Cardiac muscle cell (in vitro differentiated cells and primary cell): Measurements from ENCODE around the gene PKDCC. TPM values are rescaled to one million over a fixed set of nuclear protein-coding genes. Genes with fewer than 3 reads are reported as not detected.

Experiments
- DNase-seq, 2 donors: peaks; one replicate each; pipeline versions ENCODE4 v3.0.0 to v3.0.0-alpha.2; 2010 to 2017; ENCODE audit warnings: low read depth in 1 of 2, low spot score in 1 of 2
- H3K27ac ChIP-seq: fragments of 200-600 bp; sonication (generic); 2 replicates; pipeline ENCODE4 v1.5.1; 2016
- H3K27me3 ChIP-seq: fragments of 200-600 bp; sonication (generic); 2 replicates; pipeline ENCODE4 v1.6.0; 2016; ENCODE audit warnings: control low read depth
- H3K36me3 ChIP-seq: fragments of 200-600 bp; sonication (generic); 2 replicates; pipeline ENCODE4 v1.5.1; 2016; ENCODE audit warnings: control low read depth
- H3K4me1 ChIP-seq: fragments of 200-600 bp; sonication (generic); 2 replicates; pipeline ENCODE4 v1.8.1; 2017; ENCODE audit warnings: low read depth, mild to moderate bottlenecking, mixed run types
- H3K4me3 ChIP-seq: fragments of 200-600 bp; sonication (generic); 2 replicates; pipeline ENCODE4 v1.5.1; 2016; ENCODE audit warnings: mild to moderate bottlenecking
- H3K9me3 ChIP-seq: fragments of 200-600 bp; sonication (generic); 2 replicates; pipeline ENCODE4 v1.5.1; 2017; ENCODE audit warnings: low read depth, mild to moderate bottlenecking, control low read depth
- CTCF ChIP-seq: IDR thresholded peaks from 2 replicates; pipeline ENCODE4 v1.5.1; 2012; ENCODE audit warnings: low read depth, mild to moderate bottlenecking, low read length
- polyA plus RNA-seq: library from polyadenylated mRNA; unstranded; fragments of >200 nt; fragmentation: Nextera tagmentation; extraction: Ambion mirVana; gene quantifications from 2 replicates; pipeline ENCODE4 v1.2.1, GENCODE V29; 2016
- total RNA-seq: library from RNA; depleted of rRNA; stranded (reverse); fragments of >200 nt; gene quantifications from 2 replicates; pipeline ENCODE4 v1.2.3, GENCODE V29; 2016

PKDCC gene
- total and polyA plus RNA-seq, 2 experiments from 2014 or later = 157 to 228 TPM

GRCh38 chr2:42052702-42053481 is 5.1 kb downstream of the PKDCC start:
- peak; percentile 45 to 92 for DNase-seq
- Histone ChIP-seq H3K27ac (peak overlapping the region; percentile 92), H3K4me1 (peaks cover 58% of the 10 kb centered on the region), H3K9me3 (no peaks in the 10 kb centered on the region), H3K36me3 (peaks cover 27% of the 10 kb centered on the region), H3K4me3 (no peak overlapping the region), H3K27me3 (no peaks in the 10 kb centered on the region)
- no peak for TF ChIP-seq CTCF

GRCh38 chr2:42053482-42053790 is 5.6 kb downstream of the PKDCC start:
- peak overlapping the region; percentile 92 for H3K27ac ChIP-seq
- H3K36me3 ChIP-seq = peaks cover 33% of the 10 kb centered on the region
- H3K4me1 ChIP-seq = peaks cover 58% of the 10 kb centered on the region
- H3K27me3 ChIP-seq = no peaks in the 10 kb centered on the region
- no peak overlapping the region for H3K4me3 ChIP-seq
- no peak for DNase-seq
- H3K9me3 ChIP-seq = no peaks in the 10 kb centered on the region
- no peak for TF ChIP-seq CTCF

GRCh38 chr2:42053791-42054701 is 6.2 kb downstream of the PKDCC start:
- DNase-seq = peak; percentile 58 to 79
- Histone ChIP-seq H3K4me3 (no peak overlapping the region), H3K36me3 (peaks cover 39% of the 10 kb centered on the region), H3K27ac (peak overlapping the region; percentile 92), H3K4me1 (peaks cover 58% of the 10 kb centered on the region), H3K27me3 (no peaks in the 10 kb centered on the region), H3K9me3 (no peaks in the 10 kb centered on the region)
- TF ChIP-seq CTCF = no peak

- H3K4me1 ChIP-seq = peaks cover 58% of the 10 kb centered on the region
- H3K4me3 ChIP-seq = no peak overlapping the region
- H3K9me3 ChIP-seq = no peaks in the 10 kb centered on the region
- peak overlapping the region; percentile 92 for H3K27ac ChIP-seq
- no peaks in the 10 kb centered on the region for H3K27me3 ChIP-seq
- peaks cover 45% of the 10 kb centered on the region for H3K36me3 ChIP-seq
- DNase-seq = no peak
- TF ChIP-seq CTCF = no peak
These were observed 7.1 kb downstream of the PKDCC start for GRCh38 chr2:42054714-42055430.
